Mammary epithelial cell (primary cell): Measurements from ENCODE around the gene FES.

Experiments used
- CTCF ChIP-seq, 2 donors: IDR thresholded peaks in 1 of 2; conservative IDR thresholded peaks in 1 of 2; 2 replicates each; pipeline ENCODE4 v1.5.1; 2011 to 2012; ENCODE audit warnings: inconsistent platforms in 2 of 2, low read length in 2 of 2, mild to moderate bottlenecking in 2 of 2, control low read depth in 1 of 2, low read depth in 1 of 2; ENCODE audit not compliant: insufficient read depth in 1 of 2; ENCODE audit errors: extremely low read depth in 1 of 2
- EZH2 ChIP-seq: IDR thresholded peaks from 2 replicates; pipeline ENCODE4 v1.6.1; 2012; ENCODE audit warnings: low read length, inconsistent platforms, borderline replicate concordance

GRCh38 chr15:90938261-90938660 is 54.0 kb downstream of the FES start:
- TF ChIP-seq CTCF (conservative IDR thresholded peaks at IDR 0.05 in 1 of 2, IDR thresholded peaks at IDR 0.05 in 1 of 2; ENCODE audit: extremely low read depth in 1 of 2, insufficient read depth in 1 of 2, low read depth in 1 of 2, low read length in 2 of 2) (no peak), EZH2 (no peak)
